Fibroblast of lung (primary cell): ENCODE measurements around the gene RHOH. TPM values are rescaled to one million over a fixed set of nuclear protein-coding genes. Genes with fewer than 3 reads are reported as not detected.

ENCODE experiments used
- DNase-seq, 2 donors: peaks; one replicate each; pipeline versions ENCODE4 v3.0.0 to v3.0.0-alpha.2; 2010; ENCODE audit warnings: low read depth in 2 of 2
- H2AFZ ChIP-seq: 2 replicates; pipeline ENCODE4 v1.5.1; 2012; ENCODE audit warnings: low read length, control low read depth, inconsistent platforms
- H3K27ac ChIP-seq: 2 replicates; pipeline ENCODE4 v1.5.1; 2011; ENCODE audit warnings: low read length, control low read depth; ENCODE audit not compliant: insufficient read depth
- H3K27me3 ChIP-seq: 2 replicates; pipeline ENCODE4 v1.5.1; 2011; ENCODE audit warnings: mild to moderate bottlenecking, low read length; ENCODE audit not compliant: control insufficient read depth, insufficient read depth
- H3K36me3 ChIP-seq: 2 replicates; pipeline ENCODE4 v1.5.1; 2011; ENCODE audit warnings: low read length; ENCODE audit not compliant: control insufficient read depth, insufficient read depth
- H3K4me1 ChIP-seq: 2 replicates; pipeline ENCODE4 v1.5.1; 2011; ENCODE audit warnings: low read length; ENCODE audit not compliant: control insufficient read depth, insufficient read depth; ENCODE audit errors: extremely low read depth
- H3K4me2 ChIP-seq: 2 replicates; pipeline ENCODE4 v1.5.1; 2011; ENCODE audit warnings: low read length, control low read depth; ENCODE audit not compliant: insufficient read depth; ENCODE audit errors: extremely low read depth
- H3K4me3 ChIP-seq, 4 experiments: fragments of 200-600 bp in 1 of 4; sonication (generic) in 1 of 4; replicated peaks in 1 of 4; 2 replicates each; pipeline ENCODE4 v1.5.1; 2011 to 2016; ENCODE audit warnings: low read length in 4 of 4, low read depth in 3 of 4, mild to moderate bottlenecking in 3 of 4, control low read depth in 2 of 4, inconsistent platforms in 1 of 4, mixed read lengths in 1 of 4; ENCODE audit not compliant: insufficient read depth in 1 of 4; ENCODE audit errors: control extremely low read depth in 1 of 4
- H3K79me2 ChIP-seq: 2 replicates; pipeline ENCODE4 v1.5.1; 2012; ENCODE audit warnings: mild to moderate bottlenecking, low read length, inconsistent platforms; ENCODE audit not compliant: control insufficient read depth, insufficient read depth
- H3K9ac ChIP-seq: 2 replicates; pipeline ENCODE4 v1.5.1; 2011; ENCODE audit warnings: mild to moderate bottlenecking, low read length, control low read depth; ENCODE audit not compliant: insufficient read depth
- H3K9me3 ChIP-seq: 2 replicates; pipeline ENCODE4 v1.5.1; 2012; ENCODE audit warnings: low read depth, low read length; ENCODE audit not compliant: control insufficient read depth, insufficient read depth
- H4K20me1 ChIP-seq: 2 replicates; pipeline ENCODE4 v1.5.1; 2011; ENCODE audit warnings: low read length; ENCODE audit not compliant: control insufficient read depth, insufficient read depth; ENCODE audit errors: extremely low read depth
- CTCF ChIP-seq, 2 donors: IDR thresholded peaks in 1 of 2; conservative IDR thresholded peaks in 1 of 2; 1 replicate in 1 of 2; 2 replicates in 1 of 2; pipeline ENCODE4 v1.5.1; 2011 to 2012; ENCODE audit warnings: low read length in 2 of 2, control low read depth in 1 of 2, inconsistent platforms in 1 of 2, low read depth in 1 of 2, mild to moderate bottlenecking in 1 of 2
- EZH2 ChIP-seq: IDR thresholded peaks from 2 replicates; pipeline ENCODE4 v1.5.1; 2012; ENCODE audit warnings: low read length, control low read depth, mild to moderate bottlenecking; ENCODE audit errors: missing control alignments
- polyA plus RNA-seq, 2 donors: library from polyadenylated mRNA; depleted of rRNA in 1 of 2; stranded (reverse) in 1 of 2; unstranded in 1 of 2; fragments of >200 nt; gene quantifications; 2 replicates each; pipeline ENCODE4 v1.2.1, GENCODE V29; 2011 to 2012; ENCODE audit warnings: missing spikeins in 1 of 2
- total RNA-seq: library from RNA; depleted of rRNA; stranded (reverse); fragments of >200 nt; gene quantifications from 2 replicates; pipeline ENCODE4 v1.2.1, GENCODE V29; 2014

The RHOH gene
- total and polyA plus RNA-seq, 2 donors (not counting 1 experiment from before 2014, with no cell fraction given): not detected

GRCh38 chr4:40270609-40271008, 73.8 kb downstream of the RHOH start:
- Histone ChIP-seq H3K4me2 (no peak overlapping the region), H2AFZ (no peak overlapping the region), H3K9me3 (no peaks in the 10 kb centered on the region), H3K27me3 (no peaks in the 10 kb centered on the region), H3K4me1 (no peaks in the 10 kb centered on the region), H3K9ac (no peak overlapping the region), H3K79me2 (no peaks in the 10 kb centered on the region), H3K36me3 (no peaks in the 10 kb centered on the region), H3K27ac (no peak overlapping the region), H4K20me1 (no peaks in the 10 kb centered on the region), H3K4me3 (no peak overlapping the region)
- TF ChIP-seq EZH2 (no peak), CTCF (conservative IDR thresholded peaks at IDR 0.05 in 1 of 2, IDR thresholded peaks at IDR 0.05 in 1 of 2; ENCODE audit: low read depth in 1 of 2, low read length in 2 of 2) (no peak)
- DNase-seq: no peak

GRCh38 chr4:40275065-40275730, 78.4 kb downstream of the RHOH start:
- no peaks in the 10 kb centered on the region for H3K79me2 ChIP-seq
- H3K27me3 ChIP-seq: no peaks in the 10 kb centered on the region
- DNase-seq: no peak
- H3K9ac ChIP-seq: no peak overlapping the region
- no peaks in the 10 kb centered on the region for H3K4me1 ChIP-seq
- no peak overlapping the region for H3K4me3 ChIP-seq
- no peaks in the 10 kb centered on the region for H3K9me3 ChIP-seq
- H3K36me3 ChIP-seq: no peaks in the 10 kb centered on the region
- no peak overlapping the region for H3K27ac ChIP-seq
- H4K20me1 ChIP-seq: no peaks in the 10 kb centered on the region
- H2AFZ ChIP-seq: no peak overlapping the region
- no peak for TF ChIP-seq CTCF (conservative IDR thresholded peaks at IDR 0.05 in 1 of 2, IDR thresholded peaks at IDR 0.05 in 1 of 2; ENCODE audit: low read depth in 1 of 2, low read length in 2 of 2)
- no peak for TF ChIP-seq EZH2
- no peak overlapping the region for H3K4me2 ChIP-seq

- Histone ChIP-seq H4K20me1 (no peaks in the 10 kb centered on the region), H3K9ac (no peak overlapping the region), H3K4me3 (no peak overlapping the region), H3K27ac (no peak overlapping the region), H3K79me2 (no peaks in the 10 kb centered on the region), H3K36me3 (no peaks in the 10 kb centered on the region), H3K9me3 (no peaks in the 10 kb centered on the region), H2AFZ (no peak overlapping the region), H3K4me1 (no peaks in the 10 kb centered on the region), H3K27me3 (no peaks in the 10 kb centered on the region), H3K4me2 (no peak overlapping the region)
- TF ChIP-seq EZH2 (no peak), CTCF (conservative IDR thresholded peaks at IDR 0.05 in 1 of 2, IDR thresholded peaks at IDR 0.05 in 1 of 2; ENCODE audit: low read depth in 1 of 2, low read length in 2 of 2) (no peak)
- no peak for DNase-seq
These were observed 79.7 kb downstream of the RHOH start for GRCh38 chr4:40276546-40276945.
